Erythroblast (primary cell): ENCODE data around the gene SLC25A27.

Experiments
- GATA1 ChIP-seq: IDR thresholded peaks from 2 replicates; pipeline ENCODE4 v1.6.1; 2011; ENCODE audit warnings: low read depth, mild to moderate bottlenecking, control low read depth, low read length, moderate library complexity
- POLR2A ChIP-seq: IDR thresholded peaks from 2 replicates; pipeline ENCODE4 v1.6.1; 2011; ENCODE audit warnings: mild to moderate bottlenecking, low read length

DNA sequence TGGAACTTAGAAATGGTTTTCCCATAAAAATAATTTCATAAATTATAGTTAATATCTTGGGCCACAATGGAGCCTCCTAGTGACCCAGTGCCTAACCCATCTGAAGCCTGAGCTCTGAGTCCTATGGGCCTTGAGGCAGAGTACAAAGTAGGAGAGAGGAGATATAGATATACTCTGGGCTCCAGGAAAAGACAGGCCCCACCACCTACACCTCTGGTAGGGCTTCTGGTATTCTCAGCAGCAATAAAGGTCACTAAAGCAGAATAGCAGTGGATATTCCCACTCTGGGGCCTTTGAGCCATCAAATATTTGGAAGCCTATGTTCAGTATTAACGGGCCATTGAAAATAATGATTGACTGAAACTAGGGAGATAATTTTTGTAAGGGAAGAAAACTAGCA, 24.3 kb upstream of the SLC25A27 start:
- TF ChIP-seq POLR2A (no peak), GATA1 (no peak)
